Measurements from ENCODE around the gene MAP4K3. TPM values are rescaled to one million over a fixed set of nuclear protein-coding genes. Genes with fewer than 3 reads are reported as not detected.

The MAP4K3 gene
- total and polyA plus RNA-seq, 2 of the 8 experiments (the other 6 are each of a cell fraction or from before 2014, with no cell fraction given) = 11.4 to 63.0 TPM

GRCh38 chr2:39275016-39275415, 162.1 kb downstream of the MAP4K3 start (continued):
- TF ChIP-seq GABPA (IDR thresholded peaks at IDR 0.05; ENCODE audit: borderline replicate concordance, insufficient read depth, low read length) (no peak), BRCA1 (IDR thresholded peaks at IDR 0.05; ENCODE audit: low read depth, low read length) (no peak), KDM4A (IDR thresholded peaks at IDR 0.05; ENCODE audit: low read depth, low read length, severe bottlenecking) (no peak)
- TF ChIP-seq, protein P1, sequence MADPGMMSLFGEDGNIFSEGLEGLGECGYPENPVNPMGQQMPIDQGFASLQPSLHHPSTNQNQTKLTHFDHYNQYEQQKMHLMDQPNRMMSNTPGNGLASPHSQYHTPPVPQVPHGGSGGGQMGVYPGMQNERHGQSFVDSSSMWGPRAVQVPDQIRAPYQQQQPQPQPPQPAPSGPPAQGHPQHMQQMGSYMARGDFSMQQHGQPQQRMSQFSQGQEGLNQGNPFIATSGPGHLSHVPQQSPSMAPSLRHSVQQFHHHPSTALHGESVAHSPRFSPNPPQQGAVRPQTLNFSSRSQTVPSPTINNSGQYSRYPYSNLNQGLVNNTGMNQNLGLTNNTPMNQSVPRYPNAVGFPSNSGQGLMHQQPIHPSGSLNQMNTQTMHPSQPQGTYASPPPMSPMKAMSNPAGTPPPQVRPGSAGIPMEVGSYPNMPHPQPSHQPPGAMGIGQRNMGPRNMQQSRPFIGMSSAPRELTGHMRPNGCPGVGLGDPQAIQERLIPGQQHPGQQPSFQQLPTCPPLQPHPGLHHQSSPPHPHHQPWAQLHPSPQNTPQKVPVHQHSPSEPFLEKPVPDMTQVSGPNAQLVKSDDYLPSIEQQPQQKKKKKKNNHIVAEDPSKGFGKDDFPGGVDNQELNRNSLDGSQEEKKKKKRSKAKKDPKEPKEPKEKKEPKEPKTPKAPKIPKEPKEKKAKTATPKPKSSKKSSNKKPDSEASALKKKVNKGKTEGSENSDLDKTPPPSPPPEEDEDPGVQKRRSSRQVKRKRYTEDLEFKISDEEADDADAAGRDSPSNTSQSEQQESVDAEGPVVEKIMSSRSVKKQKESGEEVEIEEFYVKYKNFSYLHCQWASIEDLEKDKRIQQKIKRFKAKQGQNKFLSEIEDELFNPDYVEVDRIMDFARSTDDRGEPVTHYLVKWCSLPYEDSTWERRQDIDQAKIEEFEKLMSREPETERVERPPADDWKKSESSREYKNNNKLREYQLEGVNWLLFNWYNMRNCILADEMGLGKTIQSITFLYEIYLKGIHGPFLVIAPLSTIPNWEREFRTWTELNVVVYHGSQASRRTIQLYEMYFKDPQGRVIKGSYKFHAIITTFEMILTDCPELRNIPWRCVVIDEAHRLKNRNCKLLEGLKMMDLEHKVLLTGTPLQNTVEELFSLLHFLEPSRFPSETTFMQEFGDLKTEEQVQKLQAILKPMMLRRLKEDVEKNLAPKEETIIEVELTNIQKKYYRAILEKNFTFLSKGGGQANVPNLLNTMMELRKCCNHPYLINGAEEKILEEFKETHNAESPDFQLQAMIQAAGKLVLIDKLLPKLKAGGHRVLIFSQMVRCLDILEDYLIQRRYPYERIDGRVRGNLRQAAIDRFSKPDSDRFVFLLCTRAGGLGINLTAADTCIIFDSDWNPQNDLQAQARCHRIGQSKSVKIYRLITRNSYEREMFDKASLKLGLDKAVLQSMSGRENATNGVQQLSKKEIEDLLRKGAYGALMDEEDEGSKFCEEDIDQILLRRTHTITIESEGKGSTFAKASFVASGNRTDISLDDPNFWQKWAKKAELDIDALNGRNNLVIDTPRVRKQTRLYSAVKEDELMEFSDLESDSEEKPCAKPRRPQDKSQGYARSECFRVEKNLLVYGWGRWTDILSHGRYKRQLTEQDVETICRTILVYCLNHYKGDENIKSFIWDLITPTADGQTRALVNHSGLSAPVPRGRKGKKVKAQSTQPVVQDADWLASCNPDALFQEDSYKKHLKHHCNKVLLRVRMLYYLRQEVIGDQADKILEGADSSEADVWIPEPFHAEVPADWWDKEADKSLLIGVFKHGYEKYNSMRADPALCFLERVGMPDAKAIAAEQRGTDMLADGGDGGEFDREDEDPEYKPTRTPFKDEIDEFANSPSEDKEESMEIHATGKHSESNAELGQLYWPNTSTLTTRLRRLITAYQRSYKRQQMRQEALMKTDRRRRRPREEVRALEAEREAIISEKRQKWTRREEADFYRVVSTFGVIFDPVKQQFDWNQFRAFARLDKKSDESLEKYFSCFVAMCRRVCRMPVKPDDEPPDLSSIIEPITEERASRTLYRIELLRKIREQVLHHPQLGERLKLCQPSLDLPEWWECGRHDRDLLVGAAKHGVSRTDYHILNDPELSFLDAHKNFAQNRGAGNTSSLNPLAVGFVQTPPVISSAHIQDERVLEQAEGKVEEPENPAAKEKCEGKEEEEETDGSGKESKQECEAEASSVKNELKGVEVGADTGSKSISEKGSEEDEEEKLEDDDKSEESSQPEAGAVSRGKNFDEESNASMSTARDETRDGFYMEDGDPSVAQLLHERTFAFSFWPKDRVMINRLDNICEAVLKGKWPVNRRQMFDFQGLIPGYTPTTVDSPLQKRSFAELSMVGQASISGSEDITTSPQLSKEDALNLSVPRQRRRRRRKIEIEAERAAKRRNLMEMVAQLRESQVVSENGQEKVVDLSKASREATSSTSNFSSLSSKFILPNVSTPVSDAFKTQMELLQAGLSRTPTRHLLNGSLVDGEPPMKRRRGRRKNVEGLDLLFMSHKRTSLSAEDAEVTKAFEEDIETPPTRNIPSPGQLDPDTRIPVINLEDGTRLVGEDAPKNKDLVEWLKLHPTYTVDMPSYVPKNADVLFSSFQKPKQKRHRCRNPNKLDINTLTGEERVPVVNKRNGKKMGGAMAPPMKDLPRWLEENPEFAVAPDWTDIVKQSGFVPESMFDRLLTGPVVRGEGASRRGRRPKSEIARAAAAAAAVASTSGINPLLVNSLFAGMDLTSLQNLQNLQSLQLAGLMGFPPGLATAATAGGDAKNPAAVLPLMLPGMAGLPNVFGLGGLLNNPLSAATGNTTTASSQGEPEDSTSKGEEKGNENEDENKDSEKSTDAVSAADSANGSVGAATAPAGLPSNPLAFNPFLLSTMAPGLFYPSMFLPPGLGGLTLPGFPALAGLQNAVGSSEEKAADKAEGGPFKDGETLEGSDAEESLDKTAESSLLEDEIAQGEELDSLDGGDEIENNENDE (IDR thresholded peaks at IDR 0.05; ENCODE audit: insufficient replicate concordance, low read length) = no peak
